IPS-18c (cell line): ENCODE results near the gene DCXR.

Experiments
- H3K4me3 ChIP-seq: 2 replicates; pipeline ENCODE4 v1.7.0; 2013; ENCODE audit warnings: low read depth, mild to moderate bottlenecking, low read length, moderate library complexity; ENCODE audit not compliant: insufficient read depth
- H3K9me3 ChIP-seq: one replicate; pipeline ENCODE4 v1.6.1; 2013; ENCODE audit warnings: mild to moderate bottlenecking, low read length, moderate library complexity; ENCODE audit not compliant: control insufficient read depth, insufficient read depth

DCXR gene

DNA sequence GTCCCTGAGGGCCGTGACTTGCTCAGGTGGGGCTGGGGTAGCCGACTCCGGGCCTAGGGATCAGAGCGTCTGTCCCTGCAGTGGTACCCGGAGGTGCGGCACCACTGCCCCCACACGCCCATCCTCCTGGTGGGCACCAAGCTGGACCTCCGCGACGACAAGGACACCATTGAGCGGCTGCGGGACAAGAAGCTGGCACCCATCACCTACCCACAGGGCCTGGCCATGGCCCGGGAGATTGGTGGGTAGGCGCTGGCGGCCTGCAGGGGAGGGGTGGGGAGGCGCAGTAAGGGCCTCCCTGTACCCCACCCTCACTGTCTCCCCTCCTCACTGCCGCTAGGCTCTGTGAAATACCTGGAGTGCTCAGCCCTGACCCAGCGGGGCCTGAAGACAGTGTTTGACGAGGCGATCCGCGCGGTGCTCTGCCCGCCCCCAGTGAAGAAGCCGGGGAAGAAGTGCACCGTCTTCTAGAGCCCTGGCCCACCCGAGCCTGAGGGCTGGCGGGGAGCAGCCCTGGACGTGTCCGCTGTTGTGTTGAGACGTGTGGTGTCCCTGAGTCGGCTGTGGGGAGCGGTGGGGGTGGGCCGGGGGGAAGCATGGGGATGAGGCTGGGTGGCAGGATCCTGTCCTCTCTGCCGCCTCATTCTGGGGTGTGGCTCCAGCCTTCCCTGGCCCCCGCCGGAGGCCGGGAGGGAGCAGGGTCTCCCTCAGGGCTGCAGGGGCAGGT lies 4.0 kb downstream of the DCXR start:
- no peak overlapping the region for H3K4me3 ChIP-seq
- no peaks in the 10 kb centered on the region for H3K9me3 ChIP-seq

DNA sequence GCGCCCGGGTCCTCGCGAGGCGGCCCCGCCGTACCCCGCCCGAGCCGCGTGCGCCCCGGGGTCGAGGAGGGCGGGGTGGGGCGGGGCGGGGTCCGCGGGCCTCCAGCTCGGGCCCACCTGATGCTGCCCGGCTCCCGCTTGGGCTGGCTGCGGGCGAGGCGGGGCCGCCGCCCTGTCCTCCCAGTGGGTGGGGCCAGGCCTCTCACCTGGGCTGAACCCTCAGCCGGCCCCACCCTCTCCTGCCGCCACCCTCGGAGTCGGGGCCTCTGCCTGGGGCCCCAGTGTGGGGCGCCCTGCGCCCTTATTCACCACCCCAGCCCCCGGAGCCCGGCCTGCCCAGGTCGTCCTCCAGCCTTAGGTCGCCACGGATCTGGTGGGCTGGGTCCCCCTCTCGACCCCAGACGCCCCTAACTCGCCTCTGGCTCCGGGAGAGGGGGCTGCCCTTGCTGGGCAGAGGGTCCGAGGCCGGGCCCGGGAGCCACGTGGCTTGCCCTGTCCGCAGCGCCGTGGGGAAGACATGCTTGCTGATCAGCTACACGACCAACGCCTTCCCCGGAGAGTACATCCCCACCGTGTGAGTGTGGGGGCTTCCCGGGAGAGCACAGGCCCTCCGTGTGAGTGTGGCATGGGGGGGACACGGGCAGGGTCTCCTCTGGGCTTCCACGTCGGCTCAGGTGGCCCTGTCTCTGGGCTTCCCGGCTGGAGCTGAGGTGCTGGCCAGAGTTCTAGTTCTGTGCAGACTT lies 5.4 kb downstream of the DCXR start:
- H3K4me3 ChIP-seq, result peak overlapping the region; percentile 76
- H3K9me3 ChIP-seq, result no peaks in the 10 kb centered on the region

DNA sequence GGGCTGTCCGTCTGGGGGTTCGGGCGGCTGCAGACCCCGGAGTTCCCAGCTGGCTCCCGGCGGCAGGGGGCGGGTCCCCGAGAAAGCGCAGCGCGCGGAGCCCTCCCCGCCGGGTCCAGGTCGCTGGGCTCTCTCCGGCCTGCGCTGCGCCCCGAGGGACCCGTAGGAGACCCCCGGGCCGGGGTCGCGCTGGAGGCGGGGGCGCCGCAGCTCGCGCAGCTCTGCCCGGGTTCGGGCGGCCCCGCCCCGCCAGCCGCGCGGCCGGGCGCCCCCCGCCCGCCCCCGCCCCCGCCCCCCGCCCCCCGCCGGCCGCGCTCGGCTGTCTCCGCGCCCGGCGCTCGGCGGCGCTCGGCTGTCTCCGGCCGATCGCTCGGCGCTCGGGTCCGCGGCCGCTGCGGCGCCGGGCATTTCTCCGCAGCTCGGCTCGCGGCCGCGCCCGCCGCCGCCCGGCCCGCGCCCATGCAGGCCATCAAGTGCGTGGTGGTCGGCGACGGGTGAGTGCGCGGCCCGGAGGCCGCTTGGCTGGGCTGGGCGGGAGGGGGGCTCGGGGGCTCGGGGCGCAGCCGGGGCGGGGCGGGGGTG lies 6.1 kb downstream of the DCXR start, which contains the start of gene RAC3:
TSS of gene RAC3 (plus strand) at position 376 of the 582 bp plus-strand sequence. CDS start at position 460, 84 bp downstream.
- Histone ChIP-seq H3K9me3 (no peaks in the 10 kb centered on the region), H3K4me3 (peak within 1 kb of the TSS; percentile 78)

DNA sequence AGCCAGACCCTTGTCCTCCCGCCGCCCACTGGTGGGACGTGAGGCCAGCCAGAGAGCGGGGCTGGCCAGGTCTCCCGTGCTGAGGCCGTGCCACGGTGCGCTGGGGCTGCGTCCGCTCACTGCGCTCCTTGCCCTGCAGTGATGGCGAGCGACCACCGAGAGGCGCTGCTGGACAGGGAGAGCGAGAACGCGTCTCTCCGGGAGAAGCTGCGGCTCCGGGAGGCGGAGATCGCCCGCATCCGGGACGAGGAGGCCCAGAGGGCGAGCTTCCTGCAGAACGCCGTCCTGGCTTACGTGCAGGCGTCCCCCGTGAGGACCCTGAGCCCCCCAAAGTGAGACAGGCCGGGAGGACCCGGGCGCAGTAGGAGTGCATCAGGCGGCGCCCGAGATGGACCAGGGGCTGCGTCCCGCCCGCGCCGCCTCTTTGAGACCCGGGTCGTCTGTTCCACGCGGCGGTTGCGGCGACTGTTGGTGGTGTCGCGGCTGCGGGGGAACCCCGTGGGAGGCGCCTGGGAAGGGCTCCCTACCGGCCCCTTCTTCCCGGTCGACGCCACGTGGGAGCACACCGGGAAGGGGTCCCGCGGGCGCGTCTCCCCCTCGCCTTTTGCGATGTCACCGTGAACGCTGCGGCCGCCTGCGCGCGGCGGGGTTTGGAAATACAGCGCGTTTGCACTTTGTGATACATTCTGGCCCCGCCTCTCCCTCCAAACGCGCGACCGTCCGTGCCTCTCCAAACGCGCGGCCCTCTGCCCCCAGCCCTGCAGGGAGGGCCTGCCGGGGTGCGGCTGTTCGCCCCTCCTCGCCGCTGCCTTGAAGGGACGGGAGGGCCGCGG lies 6.8 kb downstream of the DCXR start:
- Histone ChIP-seq H3K4me3 (peak overlapping the region; percentile 78), H3K9me3 (no peaks in the 10 kb centered on the region)

DNA sequence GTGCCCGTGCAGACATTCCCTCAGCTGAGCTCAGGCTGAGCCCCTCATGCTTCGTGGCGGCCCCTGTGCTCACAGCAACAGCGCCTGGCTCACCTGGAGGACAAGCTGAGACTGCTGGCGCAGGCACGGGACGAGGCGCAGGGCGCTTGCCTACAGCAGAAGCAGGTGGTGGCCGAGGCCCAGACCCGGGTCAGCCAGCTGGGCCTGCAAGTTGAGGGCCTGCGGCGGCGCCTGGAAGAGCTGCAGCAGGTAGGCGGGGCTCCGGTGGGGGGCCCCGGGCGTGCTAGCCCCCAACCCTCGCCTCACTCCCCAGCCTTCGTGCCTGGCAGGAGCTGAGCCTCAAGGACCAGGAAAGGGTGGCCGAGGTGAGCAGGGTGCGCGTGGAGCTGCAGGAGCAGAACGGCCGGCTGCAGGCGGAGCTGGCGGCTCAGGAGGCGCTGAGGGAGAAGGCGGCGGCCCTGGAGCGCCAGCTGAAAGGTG lies 7.5 kb downstream of the DCXR start:
- H3K4me3 ChIP-seq, result no peak overlapping the region
- no peaks in the 10 kb centered on the region for H3K9me3 ChIP-seq

DNA sequence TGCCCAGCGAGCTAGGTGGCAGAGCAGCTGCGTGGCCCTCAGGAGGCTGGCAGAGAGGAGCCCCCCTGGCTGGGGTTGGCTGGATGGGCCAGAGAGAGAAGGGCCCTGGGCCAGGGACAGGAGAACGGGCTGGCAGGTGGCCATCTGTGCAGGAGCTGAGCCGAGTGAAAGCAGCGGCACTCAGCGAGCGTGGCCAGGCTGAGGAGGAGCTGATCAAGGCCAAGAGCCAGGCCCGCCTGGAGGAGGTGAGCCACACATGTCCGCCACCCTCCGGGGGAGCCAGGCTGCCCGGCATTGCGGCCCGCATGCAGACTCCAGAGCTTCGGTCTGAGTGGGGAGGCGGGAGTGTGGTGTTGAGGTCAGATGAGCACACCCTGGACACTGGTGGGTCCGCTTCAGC lies 8.1 kb downstream of the DCXR start:
- Histone ChIP-seq H3K9me3 (no peaks in the 10 kb centered on the region), H3K4me3 (no peak overlapping the region)

DNA sequence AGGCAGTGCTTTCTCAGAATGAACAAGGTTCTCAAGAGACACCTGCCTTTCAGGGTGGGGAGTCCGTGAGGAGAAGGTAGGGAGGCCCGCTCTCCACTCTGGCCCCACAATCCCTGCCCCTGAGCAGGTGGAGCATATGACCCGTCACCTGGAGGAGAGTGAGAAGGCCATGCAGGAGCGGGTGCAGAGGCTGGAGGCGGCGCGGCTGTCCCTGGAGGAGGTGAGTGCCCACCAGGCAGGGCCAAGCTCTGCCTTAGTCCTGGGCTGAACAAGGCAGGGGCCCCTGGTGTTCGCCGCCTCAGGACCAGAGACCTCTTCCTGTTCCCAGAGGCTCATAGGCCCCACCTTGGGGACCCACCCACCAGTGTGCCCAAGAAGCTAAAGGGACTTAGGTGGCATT lies 8.5 kb downstream of the DCXR start:
- Histone ChIP-seq H3K9me3 (no peaks in the 10 kb centered on the region), H3K4me3 (no peak overlapping the region)

DNA sequence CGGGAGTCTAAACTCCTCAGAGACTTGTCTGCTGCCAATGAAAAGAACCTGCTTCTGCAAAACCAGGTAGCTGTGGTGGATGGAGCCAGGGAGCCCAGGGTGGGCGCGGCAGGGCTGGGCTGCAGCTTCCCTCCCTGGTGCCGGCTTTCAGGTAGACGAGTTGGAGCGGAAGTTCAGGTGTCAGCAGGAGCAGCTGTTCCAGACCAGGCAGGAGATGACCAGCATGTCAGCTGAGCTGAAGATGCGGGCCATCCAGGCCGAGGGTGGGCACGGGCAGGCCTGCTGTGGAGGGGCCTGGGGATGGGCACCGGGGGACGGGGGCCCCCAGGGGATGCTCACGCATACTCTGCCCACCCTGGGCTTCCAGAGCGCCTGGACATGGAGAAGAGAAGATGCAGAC lies 9.3 kb downstream of the DCXR start:
- no peak overlapping the region for H3K4me3 ChIP-seq
- H3K9me3 ChIP-seq, result no peaks in the 10 kb centered on the region

DNA sequence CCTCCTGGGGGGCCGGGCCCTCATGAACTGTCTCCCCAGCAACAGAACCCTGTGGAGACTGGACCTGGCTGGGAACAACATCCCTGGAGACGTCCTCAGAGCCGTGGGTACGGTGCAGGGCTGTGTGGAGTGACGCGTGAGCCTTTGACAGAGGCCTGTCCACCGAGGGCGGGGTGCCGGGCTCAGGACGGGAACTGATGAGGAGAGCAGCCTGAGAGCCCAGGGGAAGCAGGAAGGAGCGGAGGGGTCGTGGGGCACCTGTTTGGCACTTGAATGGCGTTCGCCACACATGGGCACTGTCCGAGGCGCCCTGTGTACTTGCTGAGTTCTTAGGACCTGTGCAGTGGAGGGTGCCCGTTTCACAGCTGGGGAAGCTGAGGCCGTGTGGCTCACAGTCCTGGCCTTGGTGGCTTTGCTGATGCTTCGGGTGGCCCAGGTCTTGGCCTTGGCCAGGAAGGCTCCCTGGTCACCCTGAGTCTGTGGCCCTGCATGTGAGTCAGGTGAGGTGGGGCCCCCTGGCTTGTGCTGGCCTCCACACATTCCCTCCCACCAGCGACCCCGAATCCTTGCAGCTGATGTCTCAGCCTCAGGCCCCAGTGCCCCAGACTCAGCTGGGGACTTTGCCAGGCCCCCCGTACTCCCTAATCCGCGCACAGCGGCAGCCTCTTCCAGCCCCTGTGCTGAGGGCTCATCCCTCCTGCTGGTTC lies 11.9 kb downstream of the DCXR start:
- Histone ChIP-seq H3K4me3 (no peak overlapping the region), H3K9me3 (no peaks in the 10 kb centered on the region)

DNA sequence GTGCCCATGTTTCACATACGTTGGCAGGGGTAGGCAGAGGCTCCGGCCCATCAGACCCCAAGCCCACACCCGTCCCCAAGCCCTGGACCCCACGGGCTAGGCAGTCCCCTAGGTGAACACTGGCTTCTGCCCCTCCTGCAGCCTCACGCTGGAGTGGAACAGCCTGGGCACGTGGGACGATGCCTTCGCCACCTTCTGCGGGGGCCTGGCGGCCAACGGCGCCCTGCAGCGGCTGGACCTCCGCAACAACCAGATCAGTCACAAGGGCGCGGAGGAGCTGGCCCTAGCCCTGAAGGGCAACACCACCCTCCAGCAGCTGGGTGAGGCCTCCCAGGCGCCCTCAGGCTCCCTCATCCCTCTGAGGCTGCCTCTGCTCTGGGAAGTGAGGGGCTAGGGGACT lies 12.6 kb downstream of the DCXR start:
- H3K4me3 ChIP-seq, result no peak overlapping the region
- H3K9me3 ChIP-seq, result no peaks in the 10 kb centered on the region

DNA sequence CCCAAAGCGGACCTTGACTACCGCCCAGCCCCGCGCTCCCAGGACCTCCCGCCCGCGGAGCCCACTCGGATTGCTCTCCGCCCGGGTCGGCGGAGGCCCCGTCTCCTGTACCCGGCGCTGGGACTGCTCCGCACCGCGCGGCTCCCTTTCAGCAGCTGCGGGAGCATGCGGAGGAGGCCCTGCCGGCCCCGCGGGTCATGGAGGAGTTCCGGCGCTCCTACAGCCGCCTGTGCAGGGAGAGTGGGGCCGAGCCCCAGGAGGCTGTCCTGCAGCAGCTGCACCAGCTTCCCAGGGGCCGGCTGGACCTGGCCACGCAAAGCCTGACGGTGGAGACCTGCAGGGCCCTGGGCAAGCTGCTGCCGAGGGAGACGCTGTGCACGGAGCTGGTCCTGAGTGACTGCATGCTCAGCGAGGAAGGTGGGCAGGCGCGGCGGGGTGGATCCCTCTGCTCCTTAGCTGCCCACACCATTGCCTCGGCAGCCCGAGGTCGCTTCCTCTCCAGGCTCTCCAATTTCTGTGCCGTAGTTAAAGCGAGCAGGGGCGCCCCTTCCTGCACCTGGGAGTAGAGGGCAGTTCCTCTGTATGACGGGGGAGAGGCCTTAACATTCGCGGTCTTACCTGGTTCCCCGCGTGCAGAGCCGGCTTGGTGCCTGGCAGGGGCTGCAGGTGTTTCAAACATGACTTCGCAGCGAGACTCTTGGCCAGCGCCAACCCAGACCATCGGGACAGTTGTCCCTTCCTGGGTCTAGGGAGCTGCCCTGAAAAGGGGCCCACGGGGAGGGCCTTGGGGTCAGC lies 13.9 kb downstream of the DCXR start:
- H3K9me3 ChIP-seq, result no peaks in the 10 kb centered on the region
- H3K4me3 ChIP-seq, result peak overlapping the region; percentile 81

DNA sequence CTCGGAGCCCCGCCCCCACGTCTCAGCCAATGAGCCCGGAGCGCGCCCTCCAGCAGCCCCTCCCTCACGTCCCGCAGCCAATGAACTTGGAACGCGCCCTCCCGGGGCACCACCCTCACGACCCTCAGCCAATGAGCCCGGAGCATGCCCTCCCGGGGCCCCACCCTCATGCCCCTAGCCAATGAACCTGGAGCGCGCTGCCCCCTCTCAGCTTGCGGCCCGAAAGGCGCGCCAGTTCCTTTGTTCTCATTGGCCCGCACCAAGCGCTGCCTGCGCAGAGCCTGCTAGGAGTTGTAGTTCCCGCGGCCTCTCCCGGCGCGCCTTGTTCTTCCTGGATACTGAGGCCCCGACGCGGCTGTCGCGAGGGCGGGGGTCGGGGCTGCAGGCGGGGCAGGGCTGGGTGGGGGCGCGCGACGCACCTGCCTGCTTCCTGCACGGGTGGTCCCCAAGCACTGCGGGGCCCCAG lies 14.5 kb downstream of the DCXR start, which contains the start of gene LRRC45:
TSS of gene LRRC45 (plus strand) at position 325 of the 466 bp plus-strand sequence. CDS start 339 bp downstream, outside the sequence.
- H3K4me3 ChIP-seq, result peak within 1 kb of the TSS; percentile 84
- no peaks in the 10 kb centered on the region for H3K9me3 ChIP-seq

DNA sequence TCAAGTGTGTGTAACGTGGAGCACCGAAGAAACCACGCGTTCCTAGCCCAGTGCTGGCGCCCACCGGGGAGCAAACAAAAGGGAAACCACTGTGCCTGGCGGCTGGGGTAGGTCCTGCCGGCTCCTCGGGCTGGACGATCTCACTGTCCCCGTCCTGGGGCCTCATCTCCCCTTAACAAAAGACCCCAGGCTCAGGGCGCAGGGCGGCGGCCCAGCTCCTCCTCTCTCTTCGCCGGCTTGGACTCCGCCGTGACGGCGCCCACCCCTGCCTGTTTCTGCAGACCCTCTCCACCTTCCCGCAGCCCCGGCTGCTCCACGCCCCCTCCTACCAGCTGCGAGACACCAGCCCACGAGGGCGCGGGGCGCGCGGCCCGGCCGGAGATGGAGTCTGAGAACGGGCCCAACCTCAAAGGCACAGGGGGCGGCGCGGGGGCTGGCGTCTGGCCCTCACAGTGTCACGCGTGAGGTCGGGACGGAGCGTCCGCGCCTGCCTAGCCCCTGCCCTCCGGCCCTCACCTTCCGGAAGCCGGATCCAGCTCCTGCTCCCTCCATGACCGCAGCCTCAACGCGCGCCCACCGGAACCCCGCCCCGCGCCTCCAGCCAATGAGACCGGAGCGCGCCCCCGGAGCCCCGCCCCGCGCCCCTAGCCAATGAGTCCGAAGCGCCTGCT lies 15.1 kb downstream of the DCXR start, which contains the start of gene CENPX:
TSS of gene CENPX (minus strand) at position 569 of the 671 bp plus-strand sequence. CDS start at position 552, 17 bp downstream.
- Histone ChIP-seq H3K9me3 (no peaks in the 10 kb centered on the region), H3K4me3 (peak within 1 kb of the TSS; percentile 84)

DNA sequence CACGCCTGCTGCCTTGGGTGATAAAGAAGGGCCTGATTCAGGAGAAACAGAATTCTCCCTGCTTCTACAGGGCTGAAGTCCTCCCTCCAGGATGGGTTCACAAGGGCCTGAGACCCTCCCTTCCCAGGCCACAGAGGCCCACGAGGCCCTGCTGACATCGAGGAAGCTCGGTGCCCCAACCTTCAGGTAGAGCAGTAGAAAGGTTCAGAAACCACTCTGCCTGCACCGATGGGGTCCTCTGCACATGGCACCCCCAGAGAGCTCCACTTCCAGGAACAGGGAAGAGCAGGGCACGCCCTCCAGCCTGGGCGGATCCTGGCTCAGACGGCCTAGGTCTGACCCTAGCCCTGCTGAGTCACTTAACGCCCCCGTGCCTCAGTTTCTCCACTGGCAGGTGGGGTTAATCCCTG lies 15.6 kb downstream of the DCXR start:
- Histone ChIP-seq H3K4me3 (peak overlapping the region; percentile 84), H3K9me3 (no peaks in the 10 kb centered on the region)
